GM18909 (cell line): ENCODE results near the gene CTNNAL1.

Source experiments
- ATAC-seq: cut with Tn5 transposase; IDR thresholded peaks from one replicate; pipeline ENCODE4 v1.9.1; 2021; ENCODE audit warnings: mild to moderate bottlenecking; ENCODE audit not compliant: unreplicated experiment, poor library complexity

CTNNAL1 gene

GRCh38 chr9:109028457-109028856, 15.2 kb upstream of the CTNNAL1 start:
- no peak for ATAC-seq

- ATAC-seq, result no peak
Measured at GRCh38 chr9:109027176-109027575, 13.9 kb upstream of the CTNNAL1 start.

GRCh38 chr9:109026306-109026705, 13.0 kb upstream of the CTNNAL1 start:
- no peak for ATAC-seq

GRCh38 chr9:109022873-109023272, 9.6 kb upstream of the CTNNAL1 start:
- ATAC-seq, result no peak

GRCh38 chr9:109020581-109021511, 7.5 kb upstream of the CTNNAL1 start:
- ATAC-seq, result no peak

GRCh38 chr9:109020113-109020512, 6.8 kb upstream of the CTNNAL1 start:
- ATAC-seq, result no peak

GRCh38 chr9:109019420-109019819, 6.1 kb upstream of the CTNNAL1 start:
- ATAC-seq, result no peak

- peak; percentile 35 for ATAC-seq
Measured at GRCh38 chr9:109017493-109017892, 4.2 kb upstream of the CTNNAL1 start.

- ATAC-seq, result no peak
Measured at GRCh38 chr9:109017061-109017460, 3.8 kb upstream of the CTNNAL1 start.

GRCh38 chr9:109016132-109016531, 2.8 kb upstream of the CTNNAL1 start:
- ATAC-seq, result no peak

- no peak for ATAC-seq
Measured at GRCh38 chr9:109014608-109015280, 1.4 kb upstream of the CTNNAL1 start.

GRCh38 chr9:109013679-109014607, 644 bp upstream of the CTNNAL1 start:
- ATAC-seq, result no peak

- peak; percentile 27 for ATAC-seq
Measured at GRCh38 chr9:109012009-109012875, 1.1 kb downstream of the CTNNAL1 start.

GRCh38 chr9:109011231-109011671, 2.0 kb downstream of the CTNNAL1 start:
- no peak for ATAC-seq

- ATAC-seq, result peak; percentile 48
Measured at GRCh38 chr9:109010746-109011145, 2.6 kb downstream of the CTNNAL1 start.

- ATAC-seq, result no peak
Measured at GRCh38 chr9:109005678-109006077, 7.6 kb downstream of the CTNNAL1 start.

GRCh38 chr9:109003116-109003515, 10.2 kb downstream of the CTNNAL1 start:
- ATAC-seq, result no peak

GRCh38 chr9:109002141-109002540, 11.2 kb downstream of the CTNNAL1 start:
- ATAC-seq, result no peak

GRCh38 chr9:109001275-109001676, 12.0 kb downstream of the CTNNAL1 start:
- no peak for ATAC-seq
